Astrocyte of the hippocampus (primary cell): ENCODE data around the gene GRID2.

Source experiments
- DNase-seq: peaks from one replicate; pipeline ENCODE4 v3.0.0; 2011; ENCODE audit warnings: low read depth, low spot score

GRID2 gene

DNA sequence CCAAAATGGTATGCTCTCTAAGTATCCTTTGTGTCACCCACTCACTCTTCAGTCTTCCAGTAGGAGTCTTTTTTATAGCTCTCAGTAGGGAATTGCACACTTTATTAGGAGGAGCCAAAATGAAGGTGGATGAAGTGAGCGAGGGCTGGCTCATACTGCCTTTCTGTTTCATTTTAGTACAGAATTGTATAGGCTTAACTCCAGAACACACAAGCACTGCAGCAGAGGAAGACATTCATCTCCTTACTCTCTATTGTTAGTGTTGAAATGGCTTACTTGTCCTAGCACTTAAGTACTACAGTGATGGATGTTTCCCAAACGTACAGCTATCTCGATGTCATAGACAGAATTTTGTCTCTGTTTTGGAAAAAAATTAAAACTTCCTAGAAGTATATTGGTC is 1197.5 kb downstream of the GRID2 start:
- DNase-seq = no peak

DNA sequence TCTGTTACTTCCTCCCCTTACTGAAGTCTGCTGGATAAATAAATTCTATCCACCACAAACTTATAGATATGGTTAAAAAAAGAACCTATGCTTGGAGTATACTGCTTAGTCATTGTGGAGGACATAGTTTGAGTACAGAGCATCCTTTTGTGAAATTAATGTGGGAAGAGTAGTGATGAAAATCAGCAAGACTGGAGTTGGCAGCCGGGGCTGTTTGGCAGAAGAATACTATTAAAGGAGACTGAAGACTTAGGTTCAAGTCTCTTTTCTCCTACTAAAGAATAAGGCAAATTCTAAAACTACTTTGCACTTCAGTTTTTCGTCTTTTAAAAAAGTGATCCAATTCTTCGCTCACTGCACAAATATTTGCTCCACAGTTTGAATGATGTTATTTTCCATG is 1198.2 kb downstream of the GRID2 start:
- no peak for DNase-seq

DNA sequence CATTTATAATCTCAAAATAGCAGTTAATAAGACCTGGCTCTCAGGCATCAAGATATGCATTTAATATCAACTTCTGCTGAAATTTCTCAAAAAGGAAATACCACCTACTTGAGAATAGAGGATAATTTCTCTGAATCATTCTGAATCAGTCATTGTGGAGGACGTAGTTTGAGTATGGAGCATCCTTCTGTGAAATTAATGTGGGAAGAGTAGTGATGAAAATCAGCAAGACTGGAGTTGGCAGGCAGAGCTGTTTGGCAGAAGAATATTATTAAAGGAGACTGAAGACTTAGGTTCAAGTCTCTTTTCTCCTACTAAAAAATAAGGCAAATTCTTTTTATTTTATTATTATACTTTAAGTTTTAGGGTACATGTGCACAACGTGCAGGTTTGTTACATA is 1199.2 kb downstream of the GRID2 start:
- no peak for DNase-seq

DNA sequence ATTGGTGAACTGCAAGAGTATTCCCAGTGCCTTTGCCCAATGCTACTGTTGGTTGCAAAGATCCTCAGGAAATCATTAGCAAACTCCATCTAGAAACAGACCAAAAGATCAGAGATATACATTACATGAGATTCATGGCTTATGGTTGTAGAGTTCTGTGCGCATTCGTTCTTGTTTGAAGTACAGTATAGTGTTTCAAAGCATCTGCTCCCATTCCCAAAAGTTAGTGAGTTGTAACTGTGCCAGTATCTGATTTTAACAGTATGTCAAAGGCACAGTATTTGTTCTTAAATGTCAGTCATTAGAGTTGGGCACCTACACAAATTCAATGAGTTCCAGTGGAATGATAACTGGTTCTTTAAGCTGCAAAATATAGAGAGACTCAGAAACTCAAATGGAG is 1210.1 kb downstream of the GRID2 start:
- DNase-seq = no peak

DNA sequence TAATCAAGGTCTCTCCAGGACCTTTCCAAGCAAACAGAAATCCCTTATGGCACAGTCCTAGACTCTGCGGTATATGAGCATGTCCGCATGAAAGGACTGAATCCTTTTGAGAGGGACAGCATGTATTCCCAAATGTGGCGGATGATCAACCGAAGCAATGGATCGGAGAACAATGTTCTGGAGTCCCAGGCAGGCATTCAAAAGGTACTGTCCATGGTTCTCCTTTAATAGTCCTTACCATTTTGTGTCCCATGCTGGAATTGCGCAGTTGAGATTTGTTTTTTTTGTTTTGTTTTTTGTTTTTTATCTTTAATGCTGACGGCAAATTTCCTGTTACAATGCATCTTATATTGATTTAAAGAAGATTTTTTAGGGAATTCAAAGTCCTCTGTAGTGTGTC is 1211.4 kb downstream of the GRID2 start:
- DNase-seq = no peak

DNA sequence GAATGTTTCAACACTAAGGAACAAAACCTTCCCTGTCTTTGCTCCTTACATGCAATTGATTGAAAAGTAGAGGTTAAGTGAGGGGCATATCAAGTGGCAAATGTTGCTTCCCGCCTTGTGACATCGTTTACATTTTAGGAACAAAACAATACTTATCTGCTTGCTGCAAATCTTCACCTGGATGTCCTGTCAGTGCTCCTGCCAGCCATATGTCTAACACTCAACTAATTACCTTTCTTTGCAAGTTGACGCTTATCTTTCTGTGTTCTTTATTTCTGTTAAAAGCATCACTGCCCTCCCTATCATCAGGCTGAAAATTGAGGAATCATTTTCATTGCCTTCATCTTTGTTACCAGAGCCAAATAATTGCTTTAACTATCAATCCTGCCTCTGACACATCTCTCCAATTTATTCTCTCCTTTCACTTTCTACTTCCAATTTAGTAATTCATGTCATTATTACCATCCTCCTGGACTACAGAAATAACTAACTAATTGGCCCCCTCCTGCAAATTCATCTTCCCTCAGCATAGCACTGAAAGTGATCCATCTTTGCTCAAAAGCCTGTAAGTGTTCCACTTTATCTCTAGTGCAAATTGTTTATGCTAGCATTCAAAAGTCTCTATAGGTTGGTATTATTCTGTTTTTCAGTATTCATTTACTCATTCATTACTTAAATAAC is 1226.1 kb downstream of the GRID2 start:
- DNase-seq = no peak

DNA sequence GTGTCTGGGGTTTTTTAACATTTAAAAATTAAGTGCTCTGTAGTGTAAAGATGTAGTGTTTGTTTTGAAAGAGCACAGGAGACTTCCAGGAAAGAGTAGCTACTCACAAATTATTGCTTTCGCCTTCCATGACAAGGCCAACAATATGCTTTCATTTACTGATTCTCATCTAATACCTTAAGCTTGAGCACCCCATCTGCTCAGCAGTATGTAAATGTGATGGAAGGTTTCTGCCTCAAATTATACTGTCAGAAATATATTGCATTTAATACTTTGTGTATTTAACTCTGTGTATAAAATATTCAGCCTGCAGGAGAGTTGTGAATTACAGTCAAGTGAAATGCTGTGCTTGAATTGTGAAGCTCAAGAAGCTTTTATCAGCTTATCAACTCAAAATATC is 1228.5 kb downstream of the GRID2 start:
- DNase-seq = no peak

DNA sequence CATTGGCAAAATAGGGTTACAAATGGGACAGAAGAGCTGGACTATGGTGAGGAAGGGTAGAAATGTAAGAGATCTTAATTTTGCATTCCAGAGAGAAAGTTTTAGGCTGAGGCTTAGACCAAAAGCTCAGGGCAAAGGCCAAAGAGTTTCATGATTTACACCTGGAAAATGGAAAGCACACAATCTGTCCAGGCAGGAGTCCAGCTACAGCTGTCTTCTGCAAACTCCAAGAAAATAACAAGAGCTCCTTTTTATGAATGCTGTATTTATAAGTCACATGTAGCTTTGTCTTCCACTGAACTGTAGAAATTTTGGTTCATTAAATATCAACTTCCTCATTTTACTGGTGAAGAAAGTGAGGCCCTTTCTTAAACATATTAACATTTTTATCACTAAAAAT is 1236.8 kb downstream of the GRID2 start:
- DNase-seq = no peak

DNA sequence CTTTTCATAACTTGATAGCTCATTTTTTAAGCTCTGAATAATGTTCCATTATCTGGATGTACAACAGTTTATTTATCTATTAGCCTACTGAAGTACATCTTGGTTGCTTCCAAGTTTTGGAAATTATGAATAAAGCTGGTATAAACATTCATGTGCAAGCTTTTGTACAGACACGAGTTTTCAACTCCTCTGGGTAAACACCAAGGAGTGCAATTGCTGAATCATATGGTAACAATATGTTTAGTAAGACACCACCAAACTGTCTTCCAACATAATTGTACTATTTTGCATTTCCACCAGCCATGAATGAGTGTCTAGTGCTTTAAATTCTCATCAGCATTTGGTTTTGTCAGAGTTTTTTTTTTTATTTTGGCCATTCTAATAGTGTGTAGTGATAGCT is 1258.1 kb downstream of the GRID2 start:
- no peak for DNase-seq

DNA sequence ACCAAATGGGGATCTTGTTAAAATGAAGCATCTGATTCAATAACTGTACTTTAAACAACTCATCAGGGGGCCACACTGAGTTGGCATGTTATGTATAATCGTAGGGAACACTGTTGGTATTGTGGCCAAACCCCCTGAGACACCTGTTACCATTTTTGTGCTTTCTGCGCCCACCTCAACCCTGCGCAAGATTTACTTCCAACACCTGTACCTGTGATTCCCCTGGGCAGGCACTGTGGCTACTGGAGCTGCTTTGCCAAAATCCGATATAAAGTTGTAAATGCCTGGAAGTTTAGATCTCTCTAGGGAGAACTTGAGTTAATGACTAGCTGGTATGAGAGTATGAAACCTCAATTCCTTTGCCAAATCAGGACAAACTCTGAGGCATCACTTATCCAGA is 1265.0 kb downstream of the GRID2 start:
- no peak for DNase-seq

DNA sequence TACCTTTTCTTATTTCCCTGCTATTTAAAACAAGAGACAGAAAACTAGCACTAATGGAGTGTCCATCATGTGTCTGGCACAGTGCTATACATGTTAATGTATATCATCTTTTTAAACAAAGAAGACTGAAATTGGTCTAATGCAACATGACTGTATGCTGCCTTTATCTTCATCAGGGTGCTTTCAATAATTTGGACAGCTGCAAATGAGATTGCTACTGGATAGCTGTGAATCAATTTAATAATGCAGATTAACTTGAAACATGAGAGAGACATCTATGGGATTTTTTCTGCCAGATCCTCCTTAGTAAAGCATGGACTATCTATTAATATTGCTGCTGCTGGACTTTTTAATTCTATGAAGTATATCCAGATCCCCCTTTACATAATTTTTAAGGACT is 1269.5 kb downstream of the GRID2 start:
- DNase-seq = no peak

DNA sequence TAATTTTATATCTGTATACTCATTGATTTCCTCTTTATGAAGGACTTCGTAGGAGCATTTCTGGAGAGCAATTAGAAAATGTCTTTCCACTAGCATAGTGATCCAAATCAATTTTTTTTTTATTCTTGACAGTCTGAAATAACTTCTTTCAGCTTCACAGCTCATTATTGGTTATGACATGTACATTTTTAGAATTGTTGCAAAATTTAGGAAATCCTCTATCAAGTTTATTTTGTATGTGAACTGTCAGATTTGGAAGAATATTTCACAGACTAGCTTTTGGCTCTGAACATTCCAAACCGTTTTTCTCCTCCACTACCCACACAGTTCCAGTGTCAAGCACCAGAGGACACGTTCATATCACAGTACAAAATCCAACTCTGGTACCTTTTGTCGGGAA is 1275.2 kb downstream of the GRID2 start:
- DNase-seq = no peak

DNA sequence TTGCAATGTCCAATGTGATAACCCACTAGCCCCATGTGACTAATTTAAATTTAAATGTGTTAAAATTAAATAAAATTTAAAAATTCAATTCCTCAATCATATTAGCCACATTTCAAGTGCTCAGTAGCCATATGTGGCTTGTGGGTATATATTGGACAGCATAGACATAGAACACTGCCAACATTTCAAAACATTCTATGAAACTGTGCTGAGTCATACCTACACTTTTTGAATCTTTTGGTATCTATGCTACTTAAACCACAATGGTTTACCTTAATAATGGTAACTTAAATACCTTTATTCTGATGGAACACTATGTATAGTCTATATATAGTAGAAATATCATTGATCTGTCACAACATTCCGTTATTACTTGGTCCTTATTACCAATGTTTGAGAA is 1301.4 kb downstream of the GRID2 start:
- DNase-seq = no peak

DNA sequence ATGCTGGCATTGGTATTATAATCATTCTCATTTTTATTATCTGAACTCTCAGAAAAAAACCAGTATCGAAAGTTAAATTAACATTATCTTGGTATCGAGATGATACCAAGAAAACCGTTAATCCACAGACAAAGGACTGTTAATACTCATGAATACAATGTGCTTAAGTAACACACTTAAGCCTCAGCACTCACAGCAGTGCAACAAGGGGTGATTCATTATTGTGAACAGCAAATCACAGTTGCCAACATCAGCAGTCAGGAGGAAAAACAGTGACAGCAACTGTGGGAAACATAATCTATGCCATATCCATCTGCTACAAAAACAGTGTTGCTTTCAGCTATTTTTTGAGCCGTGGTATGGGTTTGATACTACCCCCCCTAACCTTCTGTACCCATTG is 1313.8 kb downstream of the GRID2 start:
- DNase-seq = peak; percentile 11

DNA sequence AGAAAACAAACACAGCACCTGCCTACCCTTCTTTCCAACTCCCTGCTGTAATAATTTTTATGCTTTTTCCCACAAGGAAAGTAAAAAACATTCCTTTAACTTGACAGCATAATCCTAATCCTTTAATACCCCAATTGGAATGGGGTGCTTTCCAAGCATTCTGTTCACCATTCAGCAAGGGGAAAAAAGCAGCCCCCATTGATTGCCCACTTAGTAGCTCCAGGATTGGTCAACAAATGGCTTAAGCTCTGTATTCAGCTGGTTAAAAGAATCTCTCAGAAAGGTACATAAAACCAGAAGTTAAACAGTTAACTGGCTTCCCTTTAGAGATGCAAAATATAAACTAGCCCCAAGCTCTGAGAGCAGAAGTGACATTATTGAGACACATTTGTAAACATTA is 1330.0 kb downstream of the GRID2 start:
- DNase-seq = no peak

DNA sequence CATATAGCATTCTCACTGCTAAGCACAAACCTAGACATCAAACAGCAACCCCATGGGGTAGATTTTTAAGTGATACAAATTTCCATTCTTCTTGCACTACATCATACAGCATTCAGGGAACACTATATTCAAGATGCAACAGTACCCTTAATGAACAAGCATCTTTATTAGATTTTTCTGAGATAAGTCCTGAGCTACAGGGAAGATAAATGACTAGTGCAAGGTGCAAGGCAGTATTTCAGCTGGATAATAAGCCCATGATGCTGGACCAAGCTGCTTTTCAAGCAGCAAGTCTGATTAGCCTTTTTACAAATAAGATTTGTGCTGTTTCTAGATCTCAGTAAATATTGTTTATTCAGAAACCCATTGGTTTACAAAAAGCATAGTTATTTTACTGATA is 1332.2 kb downstream of the GRID2 start:
- DNase-seq = no peak

DNA sequence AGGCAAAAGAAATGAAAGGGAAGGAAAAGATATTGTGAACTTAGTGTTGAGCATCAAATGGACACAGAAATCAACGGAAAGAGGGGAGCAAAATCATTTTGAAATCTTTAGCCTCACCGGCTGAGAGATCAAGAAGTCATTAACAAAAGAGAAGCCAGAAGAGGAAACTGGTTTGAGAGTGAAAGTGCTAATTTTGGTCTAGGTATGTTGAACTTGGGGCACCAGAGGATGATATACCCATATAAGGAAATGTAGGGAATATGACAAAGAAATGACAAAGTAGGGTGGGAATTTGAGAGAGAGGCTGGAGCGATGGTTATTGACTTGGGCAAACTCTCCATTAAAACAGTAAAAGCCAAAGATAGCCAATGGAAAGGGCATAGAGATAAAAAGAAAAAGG is 1341.4 kb downstream of the GRID2 start:
- no peak for DNase-seq

DNA sequence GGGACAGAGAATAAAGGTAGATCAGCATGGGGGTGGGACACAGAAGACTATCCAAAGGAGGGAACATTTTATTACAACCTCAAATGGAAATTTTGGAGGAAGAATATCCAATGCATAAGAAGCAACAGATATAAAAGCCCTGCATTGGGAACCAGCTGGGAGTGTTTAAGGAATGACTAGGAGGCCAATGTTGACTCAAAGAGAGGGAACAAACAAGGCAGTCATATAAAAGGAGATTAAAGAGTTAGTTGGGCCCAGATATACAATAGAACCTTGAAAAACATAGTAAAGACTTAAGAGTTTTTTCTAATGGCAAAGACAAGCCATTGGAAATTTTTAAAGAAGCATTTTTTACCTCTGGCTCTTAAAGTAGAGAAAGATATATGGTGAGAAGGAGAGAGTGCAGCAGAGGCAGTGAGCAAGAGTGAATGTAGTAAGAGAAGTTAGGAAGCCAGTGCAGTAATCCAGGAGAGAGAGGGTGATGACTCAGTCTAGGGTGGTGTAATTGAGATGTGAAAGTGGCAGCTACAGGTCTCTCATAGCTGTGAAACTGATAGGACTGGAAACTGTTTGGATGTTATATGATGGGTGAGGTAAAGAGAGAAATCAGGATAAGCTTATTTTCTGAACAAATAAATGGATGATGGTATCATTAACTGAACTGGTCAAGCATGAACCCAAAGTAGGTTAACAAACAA is 1342.6 kb downstream of the GRID2 start:
- no peak for DNase-seq

DNA sequence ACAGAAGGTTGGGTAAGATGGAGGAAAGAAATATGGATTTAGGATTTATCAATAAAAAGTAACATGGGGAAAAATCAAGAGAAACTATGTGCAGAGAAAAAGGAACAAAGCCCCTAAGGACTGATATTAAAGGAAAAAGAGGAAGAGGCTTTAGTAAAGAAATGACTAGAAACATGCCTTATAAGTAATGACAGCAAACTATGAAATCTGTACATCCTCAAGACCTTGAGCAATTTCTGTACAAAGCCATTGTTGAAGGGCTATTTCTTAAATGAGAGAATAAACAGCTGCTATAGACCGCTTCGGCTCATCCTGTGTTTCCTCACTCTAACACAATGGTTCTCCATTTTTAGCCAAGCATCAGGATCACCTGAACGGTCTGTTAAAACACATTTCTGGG is 1344.5 kb downstream of the GRID2 start:
- DNase-seq = no peak

DNA sequence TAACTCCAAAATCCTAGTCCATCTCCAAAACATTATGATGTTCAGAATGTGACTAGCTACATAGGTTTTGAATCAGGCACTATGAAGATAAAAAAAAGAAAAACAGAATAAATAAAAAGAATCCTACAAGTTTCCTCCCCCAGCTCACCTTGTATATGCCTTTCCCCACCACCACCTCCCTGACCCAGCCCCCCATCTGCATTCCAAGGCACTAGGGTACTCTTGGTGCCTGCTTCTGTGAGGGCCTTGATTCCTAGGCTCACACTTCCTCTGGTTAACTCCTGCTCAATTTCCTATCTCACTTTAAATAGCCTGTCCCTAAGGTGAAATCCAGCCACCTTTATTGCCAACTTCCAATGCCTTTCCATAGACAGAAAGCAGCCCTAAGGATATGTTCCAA is 1346.1 kb downstream of the GRID2 start:
- no peak for DNase-seq

DNA sequence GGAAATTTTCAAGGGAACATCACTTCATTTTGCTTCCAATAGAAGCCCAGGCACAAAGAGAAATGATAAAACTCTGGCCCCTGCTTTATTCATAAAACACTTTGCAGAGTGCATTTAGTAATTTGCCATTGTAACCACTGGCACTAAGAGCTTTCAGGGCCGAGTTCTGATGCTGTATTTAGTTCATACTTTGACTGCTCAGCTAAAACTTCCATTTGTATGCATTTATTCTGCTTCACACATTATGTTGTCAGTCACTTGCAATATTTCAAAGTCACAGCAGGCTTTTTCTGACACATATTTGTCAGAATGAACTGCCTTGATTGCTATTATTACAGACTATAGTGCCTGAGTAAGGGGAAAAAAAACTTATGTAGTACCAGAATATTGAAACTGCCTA is 1350.4 kb downstream of the GRID2 start:
- no peak for DNase-seq

DNA sequence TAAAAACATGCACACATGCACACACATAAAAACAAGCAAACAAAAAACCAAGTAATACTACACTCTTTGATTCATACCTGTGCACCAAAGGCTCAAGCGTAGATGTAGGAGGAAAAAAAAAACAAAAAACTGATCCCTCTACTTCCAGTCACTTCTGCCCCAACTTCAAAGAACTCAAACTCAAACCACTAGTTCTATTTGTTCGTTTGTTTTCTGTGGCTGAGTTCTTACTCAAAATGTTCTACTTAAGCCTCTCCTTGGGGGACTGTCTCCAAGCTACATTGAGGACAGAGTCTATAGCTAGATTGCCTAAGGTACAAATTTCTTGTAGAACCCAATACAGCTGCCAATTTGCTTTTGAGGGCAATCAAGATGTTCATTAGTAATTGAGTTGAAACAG is 1353.8 kb downstream of the GRID2 start:
- DNase-seq = no peak

DNA sequence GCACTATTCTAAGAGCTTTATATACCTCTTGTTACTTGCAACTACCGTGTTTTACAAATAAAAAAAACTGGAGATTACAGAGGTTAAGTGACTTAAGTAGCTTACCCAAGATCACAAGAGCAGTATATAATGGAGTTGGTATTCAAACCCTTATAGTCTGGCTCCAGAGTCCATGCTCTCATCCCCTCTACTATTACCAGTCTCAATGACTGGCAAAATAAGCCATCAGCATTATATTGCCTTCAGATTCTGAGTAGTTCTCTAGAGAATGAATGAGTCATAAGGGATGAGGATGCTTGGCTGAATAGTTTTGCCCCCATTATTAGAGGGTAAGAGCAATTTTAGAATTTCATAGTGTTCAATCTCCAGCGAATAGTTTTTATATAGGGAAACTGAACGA is 1354.7 kb downstream of the GRID2 start:
- DNase-seq = peak; percentile 11

DNA sequence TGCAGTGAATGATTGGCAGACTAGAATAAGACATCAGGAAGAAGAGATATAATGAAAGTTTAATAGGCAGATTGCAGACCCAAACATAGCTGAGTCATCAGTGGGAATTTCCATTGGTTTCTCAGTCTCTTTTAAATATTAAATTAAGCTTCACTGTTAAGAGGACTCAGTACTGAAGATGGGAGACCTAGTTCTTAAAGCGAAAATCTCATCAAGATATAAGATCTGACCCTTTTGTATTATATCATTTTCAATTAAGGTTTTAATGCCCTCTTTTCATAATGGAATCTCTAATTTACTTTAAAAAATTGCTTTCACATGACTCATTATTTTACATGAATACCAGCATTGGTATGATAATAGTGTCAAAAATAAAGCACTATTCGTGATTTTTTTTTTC is 1355.9 kb downstream of the GRID2 start:
- DNase-seq = peak; percentile 35
